ENCODE measurements around the gene SEMA5A. TPM values are rescaled to one million over a fixed set of nuclear protein-coding genes. Genes with fewer than 3 reads are reported as not detected.

The SEMA5A gene, protein sequence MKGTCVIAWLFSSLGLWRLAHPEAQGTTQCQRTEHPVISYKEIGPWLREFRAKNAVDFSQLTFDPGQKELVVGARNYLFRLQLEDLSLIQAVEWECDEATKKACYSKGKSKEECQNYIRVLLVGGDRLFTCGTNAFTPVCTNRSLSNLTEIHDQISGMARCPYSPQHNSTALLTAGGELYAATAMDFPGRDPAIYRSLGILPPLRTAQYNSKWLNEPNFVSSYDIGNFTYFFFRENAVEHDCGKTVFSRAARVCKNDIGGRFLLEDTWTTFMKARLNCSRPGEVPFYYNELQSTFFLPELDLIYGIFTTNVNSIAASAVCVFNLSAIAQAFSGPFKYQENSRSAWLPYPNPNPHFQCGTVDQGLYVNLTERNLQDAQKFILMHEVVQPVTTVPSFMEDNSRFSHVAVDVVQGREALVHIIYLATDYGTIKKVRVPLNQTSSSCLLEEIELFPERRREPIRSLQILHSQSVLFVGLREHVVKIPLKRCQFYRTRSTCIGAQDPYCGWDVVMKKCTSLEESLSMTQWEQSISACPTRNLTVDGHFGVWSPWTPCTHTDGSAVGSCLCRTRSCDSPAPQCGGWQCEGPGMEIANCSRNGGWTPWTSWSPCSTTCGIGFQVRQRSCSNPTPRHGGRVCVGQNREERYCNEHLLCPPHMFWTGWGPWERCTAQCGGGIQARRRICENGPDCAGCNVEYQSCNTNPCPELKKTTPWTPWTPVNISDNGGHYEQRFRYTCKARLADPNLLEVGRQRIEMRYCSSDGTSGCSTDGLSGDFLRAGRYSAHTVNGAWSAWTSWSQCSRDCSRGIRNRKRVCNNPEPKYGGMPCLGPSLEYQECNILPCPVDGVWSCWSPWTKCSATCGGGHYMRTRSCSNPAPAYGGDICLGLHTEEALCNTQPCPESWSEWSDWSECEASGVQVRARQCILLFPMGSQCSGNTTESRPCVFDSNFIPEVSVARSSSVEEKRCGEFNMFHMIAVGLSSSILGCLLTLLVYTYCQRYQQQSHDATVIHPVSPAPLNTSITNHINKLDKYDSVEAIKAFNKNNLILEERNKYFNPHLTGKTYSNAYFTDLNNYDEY
- total RNA-seq (2014; rRNA removed; shearing (Covaris generic)): not detected in 2 replicates

DNA sequence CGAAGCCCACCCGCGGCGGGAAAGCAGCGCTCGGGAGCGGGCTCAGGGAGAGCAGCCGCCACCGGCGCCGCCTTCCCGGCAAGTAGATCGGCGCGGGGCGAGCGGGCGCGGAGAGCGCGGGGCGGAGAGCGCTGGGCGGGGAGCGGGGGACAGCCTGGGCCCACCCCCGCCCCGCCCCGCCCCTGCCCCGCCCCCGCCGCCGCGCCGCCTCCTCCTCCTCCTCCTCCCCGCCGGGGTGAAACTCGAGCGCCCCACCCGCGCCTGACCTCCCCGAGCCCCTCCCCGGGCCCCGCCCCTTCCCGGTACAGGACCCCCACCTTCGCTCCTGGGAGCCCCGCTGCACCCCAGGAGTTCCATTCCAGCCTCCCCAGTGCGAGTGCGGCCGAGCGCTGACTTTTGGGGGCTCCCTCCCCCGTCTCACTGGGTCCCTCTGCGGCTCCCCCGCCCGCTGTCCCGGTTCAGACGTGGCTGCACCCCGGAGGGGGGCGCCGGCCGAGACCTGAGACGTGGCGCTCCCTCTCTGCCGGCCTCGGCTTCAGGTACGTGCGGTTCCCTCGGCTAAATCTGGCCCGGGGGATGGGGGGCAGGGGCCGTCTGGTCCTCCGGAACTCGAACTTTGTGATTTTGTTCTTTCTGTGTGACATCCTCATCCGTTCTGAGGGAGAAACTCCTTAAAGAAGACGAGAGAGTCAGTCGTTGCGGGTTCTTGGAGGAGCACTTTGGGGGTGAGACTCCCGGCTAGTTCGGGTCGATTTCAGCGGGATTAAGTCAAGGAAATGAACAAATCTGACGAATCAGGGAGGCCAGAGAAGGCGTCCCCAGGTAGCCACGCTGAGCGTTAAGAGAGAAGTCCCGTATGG, at the start of gene SEMA5A:
SEMA5A (minus strand) TSS at position 84 of the 860 bp plus-strand sequence. CDS start 166,129 bp downstream, outside the sequence.
- Histone ChIP-seq H3K4me3 (no peak within 1 kb of the TSS), H3K9me3 (replicated peaks) (no peaks in the 10 kb centered on the region), H3K4me1 (no peaks in the 10 kb centered on the region), H3K36me3 (no peaks in the 10 kb centered on the region), H3K27me3 (no peaks in the 10 kb centered on the region), H3K27ac (no peak within 1 kb of the TSS)
- no peak for DNase-seq

DNA sequence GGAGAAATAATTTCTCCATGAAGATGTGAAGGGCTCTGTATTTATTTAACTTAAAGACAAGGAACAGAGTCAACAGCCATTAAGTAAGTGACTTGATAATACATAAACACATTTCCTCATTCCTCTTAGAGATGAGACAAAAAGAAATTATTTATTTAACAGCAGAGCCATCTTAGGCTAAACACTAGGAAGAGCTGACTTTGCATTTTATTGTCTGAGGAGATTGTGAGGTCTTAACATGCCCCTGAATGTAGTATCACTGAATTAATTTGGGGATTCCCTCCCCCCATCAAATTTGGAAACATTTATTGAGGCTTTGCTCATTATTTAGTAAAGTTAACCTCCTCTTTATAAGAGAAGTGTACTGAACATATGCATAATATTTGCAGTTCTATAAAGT, 49.0 kb upstream of the SEMA5A start:
- no peaks in the 10 kb centered on the region for H3K36me3 ChIP-seq
- H3K9me3 ChIP-seq (replicated peaks): no peaks in the 10 kb centered on the region
- H3K27me3 ChIP-seq: no peaks in the 10 kb centered on the region
- no peaks in the 10 kb centered on the region for H3K4me1 ChIP-seq
- DNase-seq: no peak
- no peak overlapping the region for H3K27ac ChIP-seq
- H3K4me3 ChIP-seq: no peak overlapping the region

DNA sequence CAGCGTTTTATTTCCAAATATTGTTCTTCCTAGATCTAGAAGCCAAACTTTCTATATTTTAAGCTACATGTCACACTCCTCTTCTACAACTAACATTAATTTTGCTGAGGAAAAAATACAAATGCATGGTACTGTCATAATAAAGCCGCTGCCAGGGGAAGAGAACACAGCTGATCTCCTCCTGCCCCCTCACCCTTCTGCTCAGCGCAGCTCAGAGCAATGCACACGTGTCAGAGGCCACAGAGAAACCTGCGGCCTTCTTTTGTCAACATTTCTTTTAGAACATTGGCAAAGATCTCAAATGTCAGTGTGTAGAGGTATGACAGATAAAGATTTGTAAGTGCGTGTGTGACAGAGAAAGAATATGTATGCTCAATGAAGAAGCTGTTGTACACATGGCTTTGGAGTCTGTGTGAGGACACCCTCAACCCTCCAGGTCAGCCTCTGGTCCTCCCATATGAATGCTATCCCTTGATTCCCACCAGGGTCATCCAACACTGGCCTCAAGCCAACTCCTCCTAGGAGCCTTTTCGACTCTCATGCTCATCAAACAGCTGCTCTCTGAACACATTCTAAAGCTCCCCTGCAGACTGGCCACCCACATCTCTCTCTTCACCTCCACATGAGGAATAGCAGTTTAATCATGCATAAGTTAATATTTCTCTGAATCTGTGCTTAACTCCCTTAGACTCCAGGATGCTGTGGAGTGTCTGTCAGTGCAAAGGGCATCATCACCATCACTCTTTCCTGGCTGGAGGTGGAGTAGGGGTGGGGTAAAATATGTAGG, 43.4 kb upstream of the SEMA5A start:
- Histone ChIP-seq H3K27me3 (no peaks in the 10 kb centered on the region), H3K36me3 (no peaks in the 10 kb centered on the region), H3K4me3 (no peak overlapping the region), H3K9me3 (replicated peaks) (no peaks in the 10 kb centered on the region), H3K27ac (no peak overlapping the region), H3K4me1 (no peaks in the 10 kb centered on the region)
- DNase-seq: no peak

DNA sequence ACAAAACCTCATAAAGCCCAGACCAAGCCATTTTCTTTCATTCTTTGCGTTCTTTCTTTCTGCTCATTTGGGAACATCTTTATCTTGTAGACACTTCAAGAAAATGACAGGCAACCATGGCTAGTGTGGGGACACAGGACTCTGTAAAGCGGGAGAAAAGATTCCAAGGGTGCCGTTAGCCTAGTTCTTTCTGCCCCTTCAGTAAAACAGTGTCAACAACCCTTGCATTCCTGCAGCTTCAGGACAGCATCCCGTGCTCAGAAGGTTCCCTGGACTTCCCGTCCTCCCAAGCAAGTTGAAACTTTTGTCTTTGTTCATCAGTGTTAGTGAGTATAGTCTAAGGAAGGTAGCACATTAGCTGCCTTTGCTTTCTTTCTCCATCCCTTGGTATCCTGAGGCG, 42.4 kb upstream of the SEMA5A start:
- no peak overlapping the region for H3K4me3 ChIP-seq
- no peaks in the 10 kb centered on the region for H3K36me3 ChIP-seq
- no peak overlapping the region for H3K27ac ChIP-seq
- no peaks in the 10 kb centered on the region for H3K27me3 ChIP-seq
- no peaks in the 10 kb centered on the region for H3K9me3 ChIP-seq (replicated peaks)
- DNase-seq: no peak
- no peaks in the 10 kb centered on the region for H3K4me1 ChIP-seq

DNA sequence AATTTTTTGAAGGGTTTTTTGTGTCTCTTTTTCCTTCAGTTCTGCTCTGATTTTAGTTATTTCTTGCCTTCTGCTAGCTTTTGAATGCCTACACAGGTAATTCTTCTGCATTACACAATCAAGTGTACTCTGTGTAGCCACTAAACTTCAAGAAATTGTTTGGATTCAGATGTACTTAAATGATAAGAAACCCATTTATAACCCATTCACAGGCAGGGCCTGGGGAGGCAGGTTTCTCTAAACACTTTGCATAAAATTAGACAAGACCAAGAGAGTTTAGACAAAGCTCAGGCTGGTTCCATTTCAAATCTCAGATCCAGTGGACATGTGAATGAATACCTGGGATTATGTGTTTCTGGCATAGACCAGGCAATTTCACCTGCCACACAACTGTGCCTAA, 41.3 kb upstream of the SEMA5A start:
- Histone ChIP-seq H3K27ac (no peak overlapping the region), H3K27me3 (no peaks in the 10 kb centered on the region)

DNA sequence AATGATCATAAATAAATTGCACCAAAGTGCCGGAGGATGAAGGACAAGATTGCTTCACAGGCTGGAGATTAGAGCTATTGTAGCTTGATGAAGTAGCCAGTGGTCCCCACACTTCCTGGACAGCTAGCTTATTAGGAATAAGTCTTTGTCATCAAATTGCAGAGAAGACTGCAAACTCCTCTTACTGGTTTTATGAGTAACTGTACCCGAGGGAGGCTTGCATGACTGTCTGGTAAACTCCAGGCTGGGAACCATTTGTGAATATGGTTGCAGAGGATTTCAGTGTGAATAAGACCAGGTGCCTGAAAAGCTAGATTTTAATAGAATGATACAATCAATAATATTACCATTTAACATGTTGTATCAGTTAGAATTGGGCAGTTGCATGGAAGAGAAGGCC, 36.5 kb upstream of the SEMA5A start:
- H3K27me3 ChIP-seq: no peaks in the 10 kb centered on the region
- no peaks in the 10 kb centered on the region for H3K36me3 ChIP-seq
- H3K27ac ChIP-seq: no peak overlapping the region
- H3K4me3 ChIP-seq: no peak overlapping the region
- H3K4me1 ChIP-seq: no peaks in the 10 kb centered on the region
- no peak for DNase-seq
- no peaks in the 10 kb centered on the region for H3K9me3 ChIP-seq (replicated peaks)

More for the DNA sequence above, 41.3 kb upstream of the SEMA5A start:
- no peak for DNase-seq
- H3K4me3 ChIP-seq: no peak overlapping the region
- H3K9me3 ChIP-seq (replicated peaks): no peaks in the 10 kb centered on the region
- no peaks in the 10 kb centered on the region for H3K4me1 ChIP-seq
- no peaks in the 10 kb centered on the region for H3K36me3 ChIP-seq

DNA sequence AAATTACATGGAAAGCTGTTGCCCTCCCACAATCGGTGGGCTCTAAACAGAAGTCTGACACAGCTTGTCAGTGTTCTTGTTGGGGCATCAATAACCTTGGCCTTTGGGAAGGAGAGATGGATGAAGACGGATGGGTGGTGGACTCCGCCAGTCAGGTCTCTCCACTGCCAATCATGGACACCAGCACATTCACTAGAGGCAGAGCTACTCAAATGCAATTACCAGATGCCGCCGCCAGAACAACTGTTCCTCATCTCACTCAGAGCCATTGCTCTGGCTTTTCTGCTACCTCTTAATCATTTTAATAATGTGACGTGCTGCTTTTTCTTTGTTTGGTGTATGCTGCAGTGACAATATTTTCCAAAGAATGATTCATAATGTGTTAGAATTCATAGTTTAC, 27.9 kb upstream of the SEMA5A start:
- Histone ChIP-seq H3K27ac (no peak overlapping the region), H3K27me3 (no peaks in the 10 kb centered on the region), H3K4me1 (no peaks in the 10 kb centered on the region), H3K36me3 (no peaks in the 10 kb centered on the region), H3K4me3 (no peak overlapping the region), H3K9me3 (replicated peaks) (no peaks in the 10 kb centered on the region)
- DNase-seq: no peak

DNA sequence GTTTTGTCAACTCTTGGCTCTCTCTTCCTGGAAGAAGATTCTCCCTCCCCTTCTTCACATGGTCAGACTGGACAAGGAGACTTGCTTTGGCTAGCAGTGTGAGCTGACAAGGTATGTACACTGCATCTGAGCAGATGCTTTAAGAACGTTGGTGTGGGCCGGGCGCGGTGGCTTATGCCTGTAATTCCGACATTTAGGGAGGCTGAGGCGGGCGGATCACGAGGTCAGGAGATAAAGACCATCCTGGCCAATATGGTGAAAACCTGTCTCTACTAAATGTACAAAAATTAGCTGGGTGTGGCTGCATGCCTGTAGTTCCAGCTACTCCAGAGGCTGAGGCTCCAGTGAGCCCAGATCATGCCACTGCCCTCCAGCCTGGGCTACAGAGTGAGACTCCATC, 26.4 kb upstream of the SEMA5A start:
- no peak overlapping the region for H3K4me3 ChIP-seq
- DNase-seq: no peak
- no peak overlapping the region for H3K27ac ChIP-seq
- H3K9me3 ChIP-seq (replicated peaks): no peaks in the 10 kb centered on the region
- no peaks in the 10 kb centered on the region for H3K4me1 ChIP-seq
- no peaks in the 10 kb centered on the region for H3K27me3 ChIP-seq
- no peaks in the 10 kb centered on the region for H3K36me3 ChIP-seq

DNA sequence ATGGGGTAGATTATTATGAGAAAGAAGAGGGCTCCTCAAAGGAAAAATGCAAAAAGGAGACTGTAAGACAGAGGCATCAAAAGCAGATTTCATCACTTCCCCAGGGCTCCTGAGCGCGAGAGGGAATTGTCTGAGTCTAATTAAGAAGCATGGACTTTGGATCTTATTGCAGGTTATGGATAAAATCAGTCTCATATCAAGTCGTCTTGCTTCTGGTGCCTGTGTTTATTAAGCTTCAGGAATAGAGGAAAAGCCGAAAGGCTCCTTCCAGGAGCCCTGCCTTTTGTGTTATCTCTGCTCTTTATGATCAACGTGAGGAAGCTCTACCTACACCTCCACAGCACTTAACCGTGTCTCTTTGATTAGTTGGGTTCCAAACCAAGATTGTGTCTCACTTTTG, 25.0 kb upstream of the SEMA5A start:
- Histone ChIP-seq H3K27me3 (no peaks in the 10 kb centered on the region), H3K27ac (no peak overlapping the region), H3K4me1 (no peaks in the 10 kb centered on the region), H3K4me3 (no peak overlapping the region), H3K36me3 (no peaks in the 10 kb centered on the region), H3K9me3 (replicated peaks) (no peaks in the 10 kb centered on the region)
- no peak for DNase-seq

DNA sequence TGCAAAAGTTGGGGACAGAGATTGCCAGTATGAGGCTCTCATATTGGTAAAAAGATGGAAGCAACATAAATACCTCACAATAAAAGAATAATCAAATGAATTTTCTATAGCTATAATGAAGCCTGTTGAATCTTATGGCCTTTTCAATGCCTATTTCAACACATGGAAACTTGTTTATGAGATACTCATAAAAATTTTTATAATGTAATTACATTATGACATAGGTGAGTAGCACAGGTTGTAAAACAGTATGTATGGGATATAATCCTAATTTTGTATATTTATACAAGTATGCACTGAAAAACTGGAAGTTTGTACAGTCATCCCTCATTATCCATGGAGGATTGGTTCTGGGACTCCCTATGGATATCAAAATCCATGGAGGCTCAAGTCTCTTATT, 21.2 kb upstream of the SEMA5A start:
- Histone ChIP-seq H3K36me3 (no peaks in the 10 kb centered on the region), H3K4me3 (no peak overlapping the region), H3K27me3 (no peaks in the 10 kb centered on the region), H3K27ac (no peak overlapping the region), H3K4me1 (no peaks in the 10 kb centered on the region), H3K9me3 (replicated peaks) (no peaks in the 10 kb centered on the region)
- DNase-seq: no peak

DNA sequence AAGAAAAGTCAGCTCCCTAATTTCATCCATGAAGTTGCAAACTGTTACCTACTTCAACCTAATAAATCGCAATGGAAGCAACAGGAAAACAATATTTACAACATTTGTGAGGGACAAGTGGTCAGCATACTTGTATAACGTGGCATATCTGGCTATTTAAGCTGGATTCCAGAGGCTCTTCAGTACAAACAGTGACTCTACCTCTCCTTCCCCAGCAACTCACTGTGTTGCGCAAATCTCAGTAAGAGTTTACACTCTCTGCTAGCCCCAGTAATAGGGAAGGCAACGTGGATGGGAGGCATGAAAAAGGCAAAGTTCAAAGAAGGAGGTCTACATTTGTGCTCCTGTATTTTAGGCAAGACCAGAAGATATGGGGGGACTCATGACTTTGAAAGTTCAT, 18.9 kb upstream of the SEMA5A start:
- H3K27me3 ChIP-seq: no peaks in the 10 kb centered on the region

DNA sequence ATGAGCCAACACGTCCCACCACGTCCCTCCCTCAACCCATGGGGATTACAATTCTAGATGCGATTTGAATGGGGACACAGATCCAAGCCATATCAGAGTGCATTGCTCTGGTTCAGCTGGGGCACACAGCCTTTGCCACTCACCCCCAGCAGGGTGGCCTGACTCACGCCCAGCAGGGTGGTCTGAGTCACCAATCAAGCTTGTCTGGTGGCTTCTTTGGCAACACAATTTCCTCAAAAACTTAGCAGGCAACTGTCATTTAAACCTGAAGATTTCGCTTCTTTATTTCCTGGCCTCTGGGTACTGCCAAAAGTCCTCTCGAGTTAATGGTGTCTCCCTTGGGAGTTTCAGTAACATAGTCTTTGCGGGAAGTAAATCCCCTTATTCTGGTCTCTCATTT, 16.3 kb upstream of the SEMA5A start:
- no peak overlapping the region for H3K27ac ChIP-seq
- no peaks in the 10 kb centered on the region for H3K27me3 ChIP-seq
- H3K36me3 ChIP-seq: no peaks in the 10 kb centered on the region
- no peak for DNase-seq
- no peaks in the 10 kb centered on the region for H3K9me3 ChIP-seq (replicated peaks)
- H3K4me3 ChIP-seq: no peak overlapping the region
- no peaks in the 10 kb centered on the region for H3K4me1 ChIP-seq

More for the DNA sequence above, 18.9 kb upstream of the SEMA5A start:
- Histone ChIP-seq H3K27ac (no peak overlapping the region), H3K9me3 (replicated peaks) (no peaks in the 10 kb centered on the region), H3K4me1 (no peaks in the 10 kb centered on the region), H3K4me3 (no peak overlapping the region), H3K36me3 (no peaks in the 10 kb centered on the region)
- DNase-seq: no peak

DNA sequence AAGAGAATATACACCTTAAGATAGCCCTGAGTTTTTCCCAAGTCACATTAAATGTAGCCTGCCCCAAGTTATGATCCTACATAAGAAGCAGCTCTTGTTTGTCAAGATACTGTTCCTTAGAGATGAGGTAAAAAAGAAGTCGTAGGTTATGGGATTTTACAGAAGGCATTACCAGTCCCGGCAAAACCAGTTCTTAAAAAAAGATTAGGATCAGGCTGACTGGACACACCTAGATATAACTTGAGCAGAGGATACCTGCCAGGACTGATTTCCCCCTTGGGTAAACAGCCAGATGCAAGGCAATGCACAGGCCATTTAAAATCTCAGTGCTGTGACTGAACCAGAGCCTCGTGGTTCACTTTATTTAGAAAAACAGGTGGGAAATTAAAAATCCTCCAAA, 14.1 kb upstream of the SEMA5A start:
- H3K4me1 ChIP-seq: no peaks in the 10 kb centered on the region
- no peak overlapping the region for H3K27ac ChIP-seq
- no peak overlapping the region for H3K4me3 ChIP-seq
- H3K27me3 ChIP-seq: no peaks in the 10 kb centered on the region
- DNase-seq: no peak
- H3K9me3 ChIP-seq (replicated peaks): no peaks in the 10 kb centered on the region
- no peaks in the 10 kb centered on the region for H3K36me3 ChIP-seq
